ENCODE data around the gene TBC1D8. TPM values are rescaled to one million over a fixed set of nuclear protein-coding genes. Genes with fewer than 3 reads are reported as not detected.

TBC1D8 gene
- total and polyA plus RNA-seq, 2 of the 8 experiments (the other 6 are each of a cell fraction or from before 2014, with no cell fraction given), result 20.8 to 21.8 TPM

DNA sequence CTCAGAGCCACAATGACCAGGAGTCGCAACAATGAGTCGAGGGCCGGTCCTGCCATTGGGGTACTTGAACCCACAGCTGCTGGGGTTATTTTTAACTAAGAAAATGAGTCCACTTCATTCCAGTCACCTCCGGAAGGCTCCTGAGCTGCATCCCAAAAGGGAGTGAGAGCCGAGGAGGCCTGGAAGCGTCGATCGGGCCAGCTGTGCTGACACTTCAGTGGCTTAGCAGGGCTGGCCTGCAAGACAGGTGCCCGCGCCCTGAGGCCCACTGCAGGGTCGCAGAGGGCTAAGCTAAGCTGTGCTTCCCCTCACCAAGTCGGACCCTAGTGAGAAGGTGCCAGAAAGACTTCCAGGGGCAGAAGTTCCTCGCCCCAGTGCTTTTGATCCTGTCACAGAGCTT is 21.1 kb downstream of the TBC1D8 start:
- Histone ChIP-seq H2BK120ac (replicated peaks; ENCODE audit: low read depth, low read length) (no peak overlapping the region), H3K9me3 (ENCODE audit: insufficient read depth in 2 of 2, low read depth in 1 of 2, low read length in 1 of 2) (no peaks in the 10 kb centered on the region), H4K20me1 (replicated peaks in 1 of 2; ENCODE audit: control insufficient read depth in 1 of 2, insufficient read depth in 2 of 2, low read length in 2 of 2) (no peaks in the 10 kb centered on the region), H2AFZ (ENCODE audit: low read length) (no peak overlapping the region), H3K27ac (ENCODE audit: low read depth, low read length) (no peak overlapping the region), H2BK5ac (ENCODE audit: low read depth, low read length) (no peak overlapping the region), H3K4me2 (ENCODE audit: insufficient read depth in 1 of 2, low read depth in 2 of 2, low read length in 2 of 2) (no peak overlapping the region), H3K79me2 (ENCODE audit: control insufficient read depth in 1 of 2, insufficient read depth in 2 of 2, low read length in 2 of 2) (peaks cover 0 to 56% of the 10 kb centered on the region in 2 experiments; a peak in 2 of 4 replicates), H3K18ac (ENCODE audit: extremely low read depth, low read length) (no peak overlapping the region; the same call in 1 of the 2 replicates), H2AK5ac (ENCODE audit: low read depth, low read length) (no peak overlapping the region), H3K23ac (ENCODE audit: insufficient read length) (no peak overlapping the region), H3K79me1 (ENCODE audit: low read depth, low read length) (peaks cover 9% of the 10 kb centered on the region; the same call in 1 of the 2 replicates), H4K91ac (replicated peaks; ENCODE audit: insufficient read length, low read length) (no peak overlapping the region), H3K4me3 (ENCODE audit: extremely low read depth in 1 of 4, insufficient read depth in 2 of 4, low read depth in 3 of 4, low read length in 4 of 4) (no peak overlapping the region), H4K5ac (ENCODE audit: insufficient read length, low read depth, low read length) (no peak overlapping the region), H3K36me3 (ENCODE audit: control insufficient read depth in 2 of 4, insufficient read depth in 4 of 4, low read length in 3 of 4) (no peaks in the 10 kb centered on the region), H2BK20ac (ENCODE audit: low read length) (no peak overlapping the region), H3K23me2 (ENCODE audit: low read depth, low read length) (no peaks in the 10 kb centered on the region; the same call in 1 of the 2 replicates), H3K4me1 (replicated peaks in 1 of 4; ENCODE audit: control insufficient read depth in 3 of 4, insufficient read depth in 4 of 4, low read length in 3 of 4) (peaks cover 0 to 2% (median 0%) of the 10 kb centered on the region in 4 experiments; a peak in 2 of 7 replicates), H3K56ac (replicated peaks; ENCODE audit: insufficient read length, low read depth, low read length) (no peak overlapping the region), H2BK15ac (ENCODE audit: low read length) (no peak overlapping the region; the same call in 1 of the 2 replicates), H4K8ac (ENCODE audit: extremely low read depth, insufficient read depth, low read length) (no peak overlapping the region), H3K9ac (replicated peaks in 1 of 4; ENCODE audit: extremely low read depth in 1 of 4, low read depth in 3 of 4, low read length in 3 of 4) (no peak overlapping the region), H3K27me3 (replicated peaks in 1 of 4; ENCODE audit: control insufficient read depth in 3 of 4, extremely low read depth in 1 of 4, insufficient read depth in 3 of 4, low read length in 3 of 4) (no peaks in the 10 kb centered on the region), H3K4ac (replicated peaks; ENCODE audit: insufficient read length, low read depth, low read length) (no peak overlapping the region), H3K14ac (ENCODE audit: insufficient read length) (no peak overlapping the region), H2BK12ac (ENCODE audit: low read depth, low read length) (no peak overlapping the region)
- CTCF ChIA-PET (ENCODE audit: partially characterized antibody), result interaction anchor here (0.7 to 2.0 kb wide), 8 partner anchors 9 to 130 kb away, joined by 3 to 10 read pairs (median 3); no protein-coding TSS in a partner anchor
- POLR2A ChIA-PET (ENCODE audit: partially characterized antibody), result interaction anchor here (0.8 to 1.1 kb wide), 3 partner anchors 14 to 122 kb away, joined by 3 to 4 read pairs (median 3); no protein-coding TSS in a partner anchor
- no peak for FAIRE-seq
- DNase-seq (ENCODE audit: low read depth in 1 of 2, low spot score in 2 of 2), result no peak
- TF ChIP-seq JUN (IDR thresholded peaks at IDR 0.05; ENCODE audit: low read depth, low read length) (no peak), USF2 (IDR thresholded peaks at IDR 0.05; ENCODE audit: low read length) (no peak), BRCA1 (IDR thresholded peaks at IDR 0.05; ENCODE audit: low read depth, low read length) (no peak), SRF (IDR thresholded peaks at IDR 0.05; ENCODE audit: low read depth, low read length) (no peak), SAP30 (IDR thresholded peaks at IDR 0.05; ENCODE audit: insufficient read depth, insufficient replicate concordance, low read length) (no peak), ASH2L (IDR thresholded peaks at IDR 0.05; ENCODE audit: low read length) (no peak), PHF8 (conservative IDR thresholded peaks at IDR 0.05; ENCODE audit: low read depth, low read length) (no peak)
- TF ChIP-seq, protein P1, sequence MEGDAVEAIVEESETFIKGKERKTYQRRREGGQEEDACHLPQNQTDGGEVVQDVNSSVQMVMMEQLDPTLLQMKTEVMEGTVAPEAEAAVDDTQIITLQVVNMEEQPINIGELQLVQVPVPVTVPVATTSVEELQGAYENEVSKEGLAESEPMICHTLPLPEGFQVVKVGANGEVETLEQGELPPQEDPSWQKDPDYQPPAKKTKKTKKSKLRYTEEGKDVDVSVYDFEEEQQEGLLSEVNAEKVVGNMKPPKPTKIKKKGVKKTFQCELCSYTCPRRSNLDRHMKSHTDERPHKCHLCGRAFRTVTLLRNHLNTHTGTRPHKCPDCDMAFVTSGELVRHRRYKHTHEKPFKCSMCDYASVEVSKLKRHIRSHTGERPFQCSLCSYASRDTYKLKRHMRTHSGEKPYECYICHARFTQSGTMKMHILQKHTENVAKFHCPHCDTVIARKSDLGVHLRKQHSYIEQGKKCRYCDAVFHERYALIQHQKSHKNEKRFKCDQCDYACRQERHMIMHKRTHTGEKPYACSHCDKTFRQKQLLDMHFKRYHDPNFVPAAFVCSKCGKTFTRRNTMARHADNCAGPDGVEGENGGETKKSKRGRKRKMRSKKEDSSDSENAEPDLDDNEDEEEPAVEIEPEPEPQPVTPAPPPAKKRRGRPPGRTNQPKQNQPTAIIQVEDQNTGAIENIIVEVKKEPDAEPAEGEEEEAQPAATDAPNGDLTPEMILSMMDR (IDR thresholded peaks at IDR 0.05; ENCODE audit: control extremely low read depth in 1 of 3, insufficient read depth in 1 of 3, low read depth in 1 of 3, low read length in 3 of 3), result no peak
- 92% methylated on average over 13 of the region's 13 CpGs; no CpG with 5 or more reads in 1 of the 2 experiments for WGBS, 2 experiments (ENCODE audit: extremely low coverage in 1 of 2, insufficient coverage in 1 of 2, insufficient read length in 1 of 2, insufficient replicate concordance in 2 of 2, low coverage in 1 of 2, low lambda C conversion rate in 2 of 2, missing lambda C conversion rate in 1 of 2)
